HEK293T (cell line): Measurements from ENCODE around the gene ZNF608.

Experiments
- CTCF ChIA-PET: fragments of 350-600 bp; formaldehyde crosslinking; extraction: SDS; loops from one replicate; lab custom pipeline; 2021; ENCODE audit warnings: antibody characterized with exemption, inconsistent platforms; lab: Yijun Ruan, JAX
- POLR2A ChIA-PET: fragments of 350-600 bp; formaldehyde crosslinking; extraction: SDS; loops from one replicate; lab custom pipeline; 2020; ENCODE audit warnings: antibody characterized with exemption, inconsistent platforms; lab: Yijun Ruan, JAX
- DNase-seq: peaks from one replicate; pipeline ENCODE4 v3.0.0; 2012; ENCODE audit warnings: mixed read lengths; ENCODE audit errors: extremely low spot score
- ARNT ChIP-seq: fragments of 450-650 bp; IDR thresholded peaks from 2 replicates; pipeline ENCODE4 v1.6.1; 2017; ENCODE audit warnings: mild to moderate bottlenecking
- BHLHE40 ChIP-seq: fragments of 450-650 bp; IDR thresholded peaks from 2 replicates; pipeline ENCODE4 v1.6.1; 2016; ENCODE audit warnings: mild to moderate bottlenecking, moderate library complexity, borderline replicate concordance
- CTBP1 ChIP-seq: fragments of 450-650 bp; IDR thresholded peaks from 2 replicates; pipeline ENCODE4 v1.6.1; 2016; ENCODE audit warnings: borderline replicate concordance
- ELF4 ChIP-seq: fragments of 450-650 bp; IDR thresholded peaks from 2 replicates; pipeline ENCODE4 v1.6.1; 2017; ENCODE audit warnings: antibody characterized with exemption
- FOXA1 ChIP-seq: fragments of 450-650 bp; IDR thresholded peaks from 2 replicates; pipeline ENCODE4 v1.6.1; 2016; ENCODE audit warnings: mild to moderate bottlenecking
- FOXK2 ChIP-seq: fragments of 450-650 bp; IDR thresholded peaks from 2 replicates; pipeline ENCODE4 v1.6.1; 2016; ENCODE audit warnings: mild to moderate bottlenecking
- FOXM1 ChIP-seq: fragments of 450-650 bp; IDR thresholded peaks from 2 replicates; pipeline ENCODE4 v1.6.1; 2017; ENCODE audit warnings: mild to moderate bottlenecking, borderline replicate concordance
- HDGF ChIP-seq: fragments of 450-650 bp; IDR thresholded peaks from 2 replicates; pipeline ENCODE4 v1.6.1; 2017; ENCODE audit warnings: antibody characterized with exemption, borderline replicate concordance
- L3MBTL2 ChIP-seq: fragments of 450-650 bp; conservative IDR thresholded peaks from 2 replicates; pipeline ENCODE4 v1.6.1; 2016; ENCODE audit warnings: mild to moderate bottlenecking
- LEF1 ChIP-seq: fragments of 450-650 bp; IDR thresholded peaks from 2 replicates; pipeline ENCODE4 v1.6.1; 2017; ENCODE audit warnings: mild to moderate bottlenecking, borderline replicate concordance
- NFRKB ChIP-seq: fragments of 450-650 bp; IDR thresholded peaks from 2 replicates; pipeline ENCODE4 v1.6.1; 2016; ENCODE audit warnings: mild to moderate bottlenecking, moderate library complexity
- PKNOX1 ChIP-seq: fragments of 450-650 bp; IDR thresholded peaks from 2 replicates; pipeline ENCODE4 v1.6.1; 2016
- SP1 ChIP-seq: fragments of 450-650 bp; IDR thresholded peaks from 2 replicates; pipeline ENCODE4 v1.6.1; 2017
- SUZ12 ChIP-seq: fragments of 450-650 bp; IDR thresholded peaks from 2 replicates; pipeline ENCODE4 v1.6.1; 2016; ENCODE audit warnings: mild to moderate bottlenecking
- TARDBP ChIP-seq: fragments of 450-650 bp; IDR thresholded peaks from 2 replicates; pipeline ENCODE4 v1.6.1; 2016
- ZNF384 ChIP-seq: fragments of 450-650 bp; IDR thresholded peaks from 2 replicates; pipeline ENCODE4 v1.6.1; 2016

ZNF608 gene

GRCh38 chr5:124745928-124746915 lies at the start of gene ZNF608:
ZNF608 (minus strand) TSS chr5:124746639; CDS start chr5:124744989, 1,650 bp downstream.
- peak; percentile 89 for TF ChIP-seq PKNOX1
- peak; percentile 56; the same call in 1 of the 2 replicates for TF ChIP-seq ZNF384
- no peak for TF ChIP-seq SUZ12
- TF ChIP-seq FOXK2, result no peak
- TF ChIP-seq CTBP1, result peak; percentile 23; the same call in 1 of the 2 replicates
- no peak for TF ChIP-seq SP1
- CTCF ChIA-PET, result interaction anchor here (0.5 to 1.4 kb wide), 4 partner anchors 67 to 187 kb away, joined by 3 to 4 read pairs (median 3); no protein-coding TSS in a partner anchor
- no peak for DNase-seq
- POLR2A ChIA-PET, result interaction anchor here (0.8 to 5.5 kb wide), 21 partner anchors 9 to 663 kb away, joined by 3 to 50 read pairs (median 4); no protein-coding TSS in a partner anchor

GRCh38 chr5:124795829-124796228 lies 49.4 kb upstream of the ZNF608 start:
- TF ChIP-seq LEF1 (no peak), L3MBTL2 (no peak), ZNF384 (no peak), HDGF (no peak), SP1 (no peak), NFRKB (no peak), BHLHE40 (no peak), SUZ12 (no peak), FOXK2 (no peak), PKNOX1 (no peak), ELF4 (no peak), FOXM1 (no peak), TARDBP (no peak), ARNT (no peak), FOXA1 (no peak), CTBP1 (no peak)
- CTCF ChIA-PET, result interaction anchor here (0.6 to 1.0 kb wide), 2 partner anchors 10 to 68 kb away, joined by 3 to 4 read pairs; no protein-coding TSS in a partner anchor
- POLR2A ChIA-PET, result no interaction called here
- DNase-seq, result no peak

GRCh38 chr5:124790895-124791732 lies 44.7 kb upstream of the ZNF608 start:
- TF ChIP-seq FOXM1, result no peak
- TF ChIP-seq ARNT, result peak; percentile 62
- TF ChIP-seq BHLHE40, result peak; percentile 57
- TF ChIP-seq CTBP1, result peak; percentile 91
- TF ChIP-seq PKNOX1, result peak; percentile 95
- TF ChIP-seq TARDBP, result no peak
- peak; percentile 94 for TF ChIP-seq ZNF384
- ChIA-PET CTCF (interaction anchor here (0.8 kb wide), 1 partner anchor 1044 kb away, joined by 3 read pairs; no protein-coding TSS in a partner anchor), POLR2A (interaction anchor here (0.9 to 2.3 kb wide), 6 partner anchors 13 to 75 kb away, joined by 3 to 34 read pairs (median 3); partner anchors contain the start of gene ZNF608)
- peak; percentile 46 for DNase-seq

- no peak for DNase-seq
- POLR2A ChIA-PET, result interaction anchor here (1.0 to 2.3 kb wide), 4 partner anchors 12 to 76 kb away, joined by 3 to 34 read pairs (median 4); partner anchors contain the start of gene ZNF608
- TF ChIP-seq FOXK2 (no peak), LEF1 (no peak), FOXA1 (no peak), NFRKB (no peak), SUZ12 (no peak), HDGF (no peak), BHLHE40 (no peak)
- CTCF ChIA-PET, result no interaction called here
Observed at GRCh38 chr5:124790301-124790894, 44.0 kb upstream of the ZNF608 start.

- CTCF ChIA-PET, result interaction anchor here (0.6 kb wide), 1 partner anchor 619 kb away, joined by 3 read pairs; no protein-coding TSS in a partner anchor
- DNase-seq, result no peak
- TF ChIP-seq LEF1 (no peak), CTBP1 (peak; percentile 42; the same call in 1 of the 2 replicates), PKNOX1 (peak; percentile 51)
- POLR2A ChIA-PET, result interaction anchor here (1.5 kb wide), 1 partner anchor 119 kb away, joined by 3 read pairs; no protein-coding TSS in a partner anchor
Observed at GRCh38 chr5:124789104-124789605, 42.7 kb upstream of the ZNF608 start.
